Adrenal gland (tissue), 5 donors: ENCODE results near the gene VWA3B.

Experiments
- POLR2A ChIP-seq, 2 donors: fragments of 450-650 bp; IDR thresholded peaks; one replicate each; pipeline ENCODE4 v1.6.1; 2017; ENCODE audit warnings: antibody characterized with exemption in 2 of 2, mild to moderate bottlenecking in 2 of 2, moderate library complexity in 1 of 2
- TF ChIP-seq, protein P1 (sequence below), 6 experiments: fragments of 450-650 bp in 4 of 6; fragments of 200-600 bp in 2 of 6; sonication (generic) in 1 of 6; IDR thresholded peaks; 1 replicate in 5 of 6; 2 replicates in 1 of 6; pipeline versions ENCODE4 v1.5.1 to v1.8.0; 2016 to 2021; ENCODE audit warnings: antibody characterized with exemption in 6 of 6, mild to moderate bottlenecking in 2 of 6, moderate library complexity in 1 of 6
- donor health status: DM: no; HTN: no; CAD: no.

DNA sequence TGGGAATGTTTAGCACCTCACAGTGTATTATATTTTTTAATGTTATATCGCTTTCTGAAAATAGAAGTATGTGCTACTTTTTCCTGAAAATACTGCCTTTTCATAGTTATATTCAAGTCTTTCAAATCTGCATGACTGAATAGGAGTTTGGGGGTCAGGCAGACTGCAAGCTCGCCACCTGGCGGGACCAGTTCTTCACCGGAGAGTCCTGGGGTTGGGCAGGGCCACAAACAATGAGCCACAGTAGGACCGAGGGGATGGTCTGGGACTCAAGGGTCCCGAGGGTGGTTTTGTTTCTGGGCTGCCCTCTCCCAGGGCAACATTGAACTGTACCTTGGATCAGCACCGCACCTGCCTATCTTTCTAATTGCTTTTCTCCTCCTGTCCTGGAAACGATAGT lies 70.6 kb downstream of the VWA3B start:
- TF ChIP-seq, protein P1, sequence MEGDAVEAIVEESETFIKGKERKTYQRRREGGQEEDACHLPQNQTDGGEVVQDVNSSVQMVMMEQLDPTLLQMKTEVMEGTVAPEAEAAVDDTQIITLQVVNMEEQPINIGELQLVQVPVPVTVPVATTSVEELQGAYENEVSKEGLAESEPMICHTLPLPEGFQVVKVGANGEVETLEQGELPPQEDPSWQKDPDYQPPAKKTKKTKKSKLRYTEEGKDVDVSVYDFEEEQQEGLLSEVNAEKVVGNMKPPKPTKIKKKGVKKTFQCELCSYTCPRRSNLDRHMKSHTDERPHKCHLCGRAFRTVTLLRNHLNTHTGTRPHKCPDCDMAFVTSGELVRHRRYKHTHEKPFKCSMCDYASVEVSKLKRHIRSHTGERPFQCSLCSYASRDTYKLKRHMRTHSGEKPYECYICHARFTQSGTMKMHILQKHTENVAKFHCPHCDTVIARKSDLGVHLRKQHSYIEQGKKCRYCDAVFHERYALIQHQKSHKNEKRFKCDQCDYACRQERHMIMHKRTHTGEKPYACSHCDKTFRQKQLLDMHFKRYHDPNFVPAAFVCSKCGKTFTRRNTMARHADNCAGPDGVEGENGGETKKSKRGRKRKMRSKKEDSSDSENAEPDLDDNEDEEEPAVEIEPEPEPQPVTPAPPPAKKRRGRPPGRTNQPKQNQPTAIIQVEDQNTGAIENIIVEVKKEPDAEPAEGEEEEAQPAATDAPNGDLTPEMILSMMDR (IDR thresholded peaks at IDR 0.05): no peak
- no peak for TF ChIP-seq POLR2A (IDR thresholded peaks at IDR 0.05)
